HCT116 (cell line): Measurements from ENCODE around the gene NRROS.

ENCODE experiments used
- CBX3 ChIP-seq: IDR thresholded peaks from 2 replicates; pipeline ENCODE4 v1.6.1; 2012; ENCODE audit warnings: low read depth
- CEBPB ChIP-seq: IDR thresholded peaks from 2 replicates; pipeline ENCODE4 v1.6.1; 2012; ENCODE audit warnings: low read depth
- CTCF ChIP-seq, 3 experiments: fragments of 200-600 bp in 1 of 3; sonication (generic) in 1 of 3; IDR thresholded peaks in 2 of 3; conservative IDR thresholded peaks in 1 of 3; 2 replicates each; pipeline ENCODE4 v1.5.1; 2012 to 2017; ENCODE audit warnings: low read depth in 2 of 3, low read length in 2 of 3, antibody characterized with exemption in 1 of 3, borderline replicate concordance in 1 of 3, control low read depth in 1 of 3, mild to moderate bottlenecking in 1 of 3, mixed read lengths in 1 of 3, mixed run types in 1 of 3, moderate library complexity in 1 of 3; ENCODE audit not compliant: insufficient read depth in 1 of 3
- EZH2 ChIP-seq: fragments of 200-600 bp; sonication (generic); IDR thresholded peaks from 2 replicates; pipeline ENCODE4 v1.6.1; 2017; ENCODE audit warnings: antibody characterized with exemption, mixed run types
- POLR2AphosphoS5 ChIP-seq: IDR thresholded peaks from 2 replicates; pipeline ENCODE4 v1.6.1; 2011; ENCODE audit warnings: mild to moderate bottlenecking, low read depth, low read length, moderate library complexity

- no peak for TF ChIP-seq CTCF (IDR thresholded peaks at IDR 0.05 in 2 of 3, conservative IDR thresholded peaks at IDR 0.05 in 1 of 3; ENCODE audit: borderline replicate concordance in 1 of 3, insufficient read depth in 1 of 3, low read depth in 2 of 3, low read length in 2 of 3)
- TF ChIP-seq CEBPB, result no peak
- TF ChIP-seq POLR2AphosphoS5, result no peak
- TF ChIP-seq EZH2, result no peak
- no peak for TF ChIP-seq CBX3
These were observed 3.8 kb downstream of the NRROS start for GRCh38 chr3:196643201-196643749.
